Liver (tissue), 9 donors: ENCODE measurements around the gene GRIN1. TPM values are rescaled to one million over a fixed set of nuclear protein-coding genes. Genes with fewer than 3 reads are reported as not detected.

Experiments used
- DNase-seq: peaks from one replicate; pipeline ENCODE4 v3.0.0-alpha.2; 2017; ENCODE audit warnings: low spot score
- H3K27ac ChIP-seq, 2 donors: one replicate each; pipeline ENCODE4 v1.7.0; 2013; ENCODE audit warnings: inconsistent platforms in 2 of 2, low read length in 2 of 2, control low read depth in 1 of 2, low read depth in 1 of 2, mild to moderate bottlenecking in 1 of 2
- H3K27me3 ChIP-seq, 4 donors: one replicate each; pipeline versions ENCODE4 v1.6.1 to v1.7.0; 2013; ENCODE audit warnings: low read length in 3 of 4, inconsistent platforms in 1 of 4, mild to moderate bottlenecking in 1 of 4, moderate library complexity in 1 of 4; ENCODE audit not compliant: control insufficient read depth in 4 of 4, insufficient read depth in 4 of 4
- H3K36me3 ChIP-seq, 4 donors: one replicate each; pipeline versions ENCODE4 v1.6.1 to v1.7.0; 2013; ENCODE audit warnings: low read length in 3 of 4, mild to moderate bottlenecking in 3 of 4, low read depth in 1 of 4, moderate library complexity in 1 of 4; ENCODE audit not compliant: control insufficient read depth in 4 of 4, insufficient read depth in 3 of 4
- H3K4me1 ChIP-seq, 4 donors: one replicate each; pipeline versions ENCODE4 v1.6.1 to v1.7.0; 2013; ENCODE audit warnings: low read length in 3 of 4, mild to moderate bottlenecking in 3 of 4, moderate library complexity in 1 of 4; ENCODE audit not compliant: control insufficient read depth in 4 of 4, insufficient read depth in 4 of 4
- H3K4me3 ChIP-seq, 3 donors: one replicate each; pipeline versions ENCODE4 v1.6.1 to v1.7.0; 2013; ENCODE audit warnings: low read length in 3 of 3, control low read depth in 1 of 3, low read depth in 1 of 3, mild to moderate bottlenecking in 1 of 3
- H3K9ac ChIP-seq, 2 donors: one replicate each; pipeline ENCODE4 v1.7.0; 2013; ENCODE audit warnings: low read length in 2 of 2, mild to moderate bottlenecking in 2 of 2, moderate library complexity in 2 of 2, control low read depth in 1 of 2, low read depth in 1 of 2
- H3K9me3 ChIP-seq, 4 donors: one replicate each; pipeline versions ENCODE4 v1.6.1 to v1.7.0; 2013; ENCODE audit warnings: low read length in 3 of 4; ENCODE audit not compliant: control insufficient read depth in 4 of 4
- EGR1 ChIP-seq, 2 donors: IDR thresholded peaks; 2 replicates each; pipeline ENCODE4 v1.6.1; 2016 to 2018; ENCODE audit warnings: antibody characterized with exemption in 2 of 2, low read depth in 2 of 2
- FOXA1 ChIP-seq: IDR thresholded peaks from 2 replicates; pipeline ENCODE4 v1.6.1; 2016; ENCODE audit warnings: antibody characterized with exemption
- FOXA2 ChIP-seq: IDR thresholded peaks from 2 replicates; pipeline ENCODE4 v1.6.1; 2016; ENCODE audit warnings: antibody characterized with exemption
- GABPA ChIP-seq, 2 donors: IDR thresholded peaks in 1 of 2; conservative IDR thresholded peaks in 1 of 2; 2 replicates each; pipeline ENCODE4 v1.6.1; 2016; ENCODE audit warnings: antibody characterized with exemption in 2 of 2, mild to moderate bottlenecking in 1 of 2, moderate library complexity in 1 of 2
- HNF4A ChIP-seq, 2 donors: conservative IDR thresholded peaks; 2 replicates each; pipeline ENCODE4 v1.6.1; 2016; ENCODE audit warnings: antibody characterized with exemption in 2 of 2, mild to moderate bottlenecking in 2 of 2
- HNF4G ChIP-seq: IDR thresholded peaks from 2 replicates; pipeline ENCODE4 v1.6.1; 2016; ENCODE audit warnings: antibody characterized with exemption
- JUND ChIP-seq, 2 donors: IDR thresholded peaks; 2 replicates each; pipeline ENCODE4 v1.6.1; 2016; ENCODE audit warnings: antibody characterized with exemption in 2 of 2
- NR2F2 ChIP-seq: IDR thresholded peaks from 2 replicates; pipeline ENCODE4 v1.6.1; 2016; ENCODE audit warnings: antibody characterized with exemption
- RAD21 ChIP-seq, 2 donors: IDR thresholded peaks; 2 replicates each; pipeline ENCODE4 v1.6.1; 2016; ENCODE audit warnings: antibody characterized with exemption in 2 of 2, mild to moderate bottlenecking in 2 of 2
- RXRA ChIP-seq, 2 donors: IDR thresholded peaks; 2 replicates each; pipeline ENCODE4 v1.6.1; 2017 to 2018; ENCODE audit warnings: antibody characterized with exemption in 2 of 2, mild to moderate bottlenecking in 1 of 2
- SP1 ChIP-seq: IDR thresholded peaks from 2 replicates; pipeline ENCODE4 v1.6.1; 2018; ENCODE audit warnings: antibody characterized with exemption, mild to moderate bottlenecking
- TAF1 ChIP-seq: conservative IDR thresholded peaks from 2 replicates; pipeline ENCODE4 v1.6.1; 2016; ENCODE audit warnings: antibody characterized with exemption, mild to moderate bottlenecking
- YY1 ChIP-seq: IDR thresholded peaks from 2 replicates; pipeline ENCODE4 v1.6.1; 2016; ENCODE audit warnings: antibody characterized with exemption, mild to moderate bottlenecking
- ZBTB33 ChIP-seq: IDR thresholded peaks from 2 replicates; pipeline ENCODE4 v1.6.1; 2016; ENCODE audit warnings: antibody characterized with exemption
- WGBS: extraction: QIAGEN DNeasy Blood & Tissue Kit; methylation state at CpG from one replicate; pipeline ENCODE4 v1.1.7; 2013; 5-methylcytosine and 5-hydroxymethylcytosine counted together
- polyA plus RNA-seq, 2 donors: library from polyadenylated mRNA; stranded (reverse) in 1 of 2; unstranded in 1 of 2; fragments of 200-250 nt in 1 of 2; fragments of >200 nt in 1 of 2; fragmentation: Nextera tagmentation in 1 of 2; extraction: Ambion mirVana in 1 of 2; gene quantifications; one replicate each; pipeline versions ENCODE4 v1.2.1 to v1.2.3, GENCODE V29; 2013 to 2015
- total RNA-seq, 2 donors: library from RNA; depleted of rRNA; stranded (reverse); fragments of >200 nt; gene quantifications; one replicate each; pipeline ENCODE4 v1.2.3, GENCODE V29; 2014
- TF ChIP-seq, protein P1 (sequence below): fragments of 150-350 bp; IDR thresholded peaks from 2 replicates; pipeline ENCODE4 v1.5.1; 2017; ENCODE audit warnings: improper control_type of control experiment, low read depth, low read length; ENCODE audit not compliant: missing input control
- TF ChIP-seq, protein P2 (sequence below): IDR thresholded peaks from 2 replicates; pipeline ENCODE4 v1.6.1; 2016; ENCODE audit warnings: antibody characterized with exemption
- TF ChIP-seq, protein P3 (sequence below): IDR thresholded peaks from 2 replicates; pipeline ENCODE4 v1.6.1; 2016; ENCODE audit warnings: antibody characterized with exemption, mild to moderate bottlenecking
- TF ChIP-seq, protein P4 (sequence below): IDR thresholded peaks from 2 replicates; pipeline ENCODE4 v1.6.1; 2016; ENCODE audit warnings: antibody characterized with exemption
- donor health status: healthy.
- donor health status: healthy.
- donor health status: healthy.
- donor health status: healthy.
- donor health status: healthy.

GRIN1 gene
- total and polyA plus RNA-seq, 4 donors, result 0.05 TPM; not detected in 3

DNA sequence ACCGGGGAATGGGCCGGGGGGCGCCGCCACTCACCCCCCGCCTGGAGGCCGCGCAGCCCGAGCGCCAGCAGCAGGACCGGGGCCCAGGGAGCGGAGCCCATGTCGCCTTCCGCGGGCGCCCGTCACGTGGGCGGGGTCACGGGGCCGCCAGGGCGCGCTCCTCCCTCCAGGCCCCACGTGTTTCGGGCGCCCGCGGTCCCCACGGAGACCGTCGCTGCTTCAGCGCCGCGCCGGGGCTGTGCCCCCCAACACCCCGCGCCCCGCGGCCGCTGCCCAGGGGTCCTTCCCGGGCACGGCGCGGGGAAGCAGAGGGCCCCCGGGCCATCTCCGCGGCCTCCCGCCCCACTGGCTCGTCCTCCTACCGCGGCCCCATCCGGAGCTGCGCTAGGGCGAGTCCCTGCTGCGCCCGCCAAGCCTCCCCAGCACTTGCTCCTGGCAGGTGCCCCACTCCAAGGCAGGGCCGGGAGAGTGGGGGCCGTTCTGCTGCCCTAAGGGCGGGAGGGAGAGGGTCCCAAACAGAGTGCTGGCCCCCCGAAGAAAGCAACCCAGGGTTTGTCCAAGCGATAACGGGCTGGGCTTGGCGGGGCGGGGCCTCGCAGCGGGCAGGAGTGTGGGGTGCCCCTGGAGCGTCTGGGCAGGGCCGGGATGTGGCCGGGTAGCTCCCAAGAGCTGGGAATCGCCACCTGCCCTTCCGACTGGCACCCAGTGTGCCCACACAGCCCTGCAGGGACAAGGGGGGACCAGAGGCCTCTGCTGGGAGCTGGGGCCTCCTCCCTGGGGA, 24.2 kb upstream of the GRIN1 start, which contains the start of gene DPP7:
Gene DPP7 (minus strand): TSS at position 121 of the 781 bp plus-strand sequence. CDS start 20 bp downstream, at position 101.
- peak; percentile 75 for DNase-seq
- H3K27ac ChIP-seq, result no peak within 1 kb of the TSS

More for the DNA sequence above, 24.2 kb upstream of the GRIN1 start, which contains the start of gene DPP7:
- no peak within 1 kb of the TSS for H3K9ac ChIP-seq
- H3K4me1 ChIP-seq, result peaks cover 4 to 7% (median 5%) of the 10 kb centered on the region in 4 donors
- H3K27me3 ChIP-seq, result no peaks in the 10 kb centered on the region
- peak within 1 kb of the TSS in 2 of 3 donors; percentile 47 to 75 for H3K4me3 ChIP-seq
- TF ChIP-seq RAD21 (IDR thresholded peaks at IDR 0.05) (no peak), SP1 (no peak), NR2F2 (no peak), JUND (IDR thresholded peaks at IDR 0.05) (no peak), GABPA (IDR thresholded peaks at IDR 0.05 in 1 of 2, conservative IDR thresholded peaks at IDR 0.05 in 1 of 2) (no peak), YY1 (no peak), HNF4A (conservative IDR thresholded peaks at IDR 0.05) (no peak), EGR1 (IDR thresholded peaks at IDR 0.05; ENCODE audit: low read depth in 2 of 2) (no peak), ZBTB33 (no peak), HNF4G (no peak), FOXA2 (no peak), RXRA (IDR thresholded peaks at IDR 0.05) (no peak), FOXA1 (no peak), TAF1 (no peak)
- TF ChIP-seq, protein P1, sequence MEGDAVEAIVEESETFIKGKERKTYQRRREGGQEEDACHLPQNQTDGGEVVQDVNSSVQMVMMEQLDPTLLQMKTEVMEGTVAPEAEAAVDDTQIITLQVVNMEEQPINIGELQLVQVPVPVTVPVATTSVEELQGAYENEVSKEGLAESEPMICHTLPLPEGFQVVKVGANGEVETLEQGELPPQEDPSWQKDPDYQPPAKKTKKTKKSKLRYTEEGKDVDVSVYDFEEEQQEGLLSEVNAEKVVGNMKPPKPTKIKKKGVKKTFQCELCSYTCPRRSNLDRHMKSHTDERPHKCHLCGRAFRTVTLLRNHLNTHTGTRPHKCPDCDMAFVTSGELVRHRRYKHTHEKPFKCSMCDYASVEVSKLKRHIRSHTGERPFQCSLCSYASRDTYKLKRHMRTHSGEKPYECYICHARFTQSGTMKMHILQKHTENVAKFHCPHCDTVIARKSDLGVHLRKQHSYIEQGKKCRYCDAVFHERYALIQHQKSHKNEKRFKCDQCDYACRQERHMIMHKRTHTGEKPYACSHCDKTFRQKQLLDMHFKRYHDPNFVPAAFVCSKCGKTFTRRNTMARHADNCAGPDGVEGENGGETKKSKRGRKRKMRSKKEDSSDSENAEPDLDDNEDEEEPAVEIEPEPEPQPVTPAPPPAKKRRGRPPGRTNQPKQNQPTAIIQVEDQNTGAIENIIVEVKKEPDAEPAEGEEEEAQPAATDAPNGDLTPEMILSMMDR, result no peak
- TF ChIP-seq, protein P2, sequence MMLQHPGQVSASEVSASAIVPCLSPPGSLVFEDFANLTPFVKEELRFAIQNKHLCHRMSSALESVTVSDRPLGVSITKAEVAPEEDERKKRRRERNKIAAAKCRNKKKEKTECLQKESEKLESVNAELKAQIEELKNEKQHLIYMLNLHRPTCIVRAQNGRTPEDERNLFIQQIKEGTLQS, result no peak
- TF ChIP-seq, protein P3, sequence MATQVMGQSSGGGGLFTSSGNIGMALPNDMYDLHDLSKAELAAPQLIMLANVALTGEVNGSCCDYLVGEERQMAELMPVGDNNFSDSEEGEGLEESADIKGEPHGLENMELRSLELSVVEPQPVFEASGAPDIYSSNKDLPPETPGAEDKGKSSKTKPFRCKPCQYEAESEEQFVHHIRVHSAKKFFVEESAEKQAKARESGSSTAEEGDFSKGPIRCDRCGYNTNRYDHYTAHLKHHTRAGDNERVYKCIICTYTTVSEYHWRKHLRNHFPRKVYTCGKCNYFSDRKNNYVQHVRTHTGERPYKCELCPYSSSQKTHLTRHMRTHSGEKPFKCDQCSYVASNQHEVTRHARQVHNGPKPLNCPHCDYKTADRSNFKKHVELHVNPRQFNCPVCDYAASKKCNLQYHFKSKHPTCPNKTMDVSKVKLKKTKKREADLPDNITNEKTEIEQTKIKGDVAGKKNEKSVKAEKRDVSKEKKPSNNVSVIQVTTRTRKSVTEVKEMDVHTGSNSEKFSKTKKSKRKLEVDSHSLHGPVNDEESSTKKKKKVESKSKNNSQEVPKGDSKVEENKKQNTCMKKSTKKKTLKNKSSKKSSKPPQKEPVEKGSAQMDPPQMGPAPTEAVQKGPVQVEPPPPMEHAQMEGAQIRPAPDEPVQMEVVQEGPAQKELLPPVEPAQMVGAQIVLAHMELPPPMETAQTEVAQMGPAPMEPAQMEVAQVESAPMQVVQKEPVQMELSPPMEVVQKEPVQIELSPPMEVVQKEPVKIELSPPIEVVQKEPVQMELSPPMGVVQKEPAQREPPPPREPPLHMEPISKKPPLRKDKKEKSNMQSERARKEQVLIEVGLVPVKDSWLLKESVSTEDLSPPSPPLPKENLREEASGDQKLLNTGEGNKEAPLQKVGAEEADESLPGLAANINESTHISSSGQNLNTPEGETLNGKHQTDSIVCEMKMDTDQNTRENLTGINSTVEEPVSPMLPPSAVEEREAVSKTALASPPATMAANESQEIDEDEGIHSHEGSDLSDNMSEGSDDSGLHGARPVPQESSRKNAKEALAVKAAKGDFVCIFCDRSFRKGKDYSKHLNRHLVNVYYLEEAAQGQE, result no peak
- TF ChIP-seq, protein P4, sequence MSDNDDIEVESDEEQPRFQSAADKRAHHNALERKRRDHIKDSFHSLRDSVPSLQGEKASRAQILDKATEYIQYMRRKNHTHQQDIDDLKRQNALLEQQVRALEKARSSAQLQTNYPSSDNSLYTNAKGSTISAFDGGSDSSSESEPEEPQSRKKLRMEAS, result no peak
- peaks cover 0 to 6% (median 2%) of the 10 kb centered on the region in 4 donors for H3K36me3 ChIP-seq
- no peaks in the 10 kb centered on the region for H3K9me3 ChIP-seq
- WGBS, result 8% methylated on average over 70 of the region's 70 CpGs
